Posterior vena cava (tissue), 2 donors: Measurements from ENCODE around the gene JAKMIP3. TPM values are rescaled to one million over a fixed set of nuclear protein-coding genes. Genes with fewer than 3 reads are reported as not detected.

Experiments
- DNase-seq: peaks from one replicate; pipeline ENCODE4 v3.0.0-alpha.2; 2020; ENCODE audit warnings: low spot score
- intact Hi-C, 2 donors: fragments of 100-400 bp; cut with DNase I; formaldehyde crosslinking; loops; one replicate each; pipeline versions ENCODE4 v1.14.1 to v1.14.2; 2022 to 2023
- total RNA-seq, 2 donors: library from RNA; stranded (reverse); fragmentation: NEBNext Ultra II Directional; extraction: Animal tissue kit (Norgen Biotek cat#: 25700); gene quantifications; one replicate each; pipeline ENCODE4 v1.2.1, GENCODE V29; 2021
- donor health status: DM: yes; HTN: yes; CAD: no.
- donor health status: DM: yes; HTN: yes; CAD: no.

Gene JAKMIP3
- total RNA-seq, 2 donors from 2014 or later = 0.60 to 0.62 TPM

- DNase-seq = peak; percentile 58
- intact Hi-C loops = no loop called here
These were observed 39.7 kb downstream of the JAKMIP3 start for GRCh38 chr10:132105302-132105995.

DNA sequence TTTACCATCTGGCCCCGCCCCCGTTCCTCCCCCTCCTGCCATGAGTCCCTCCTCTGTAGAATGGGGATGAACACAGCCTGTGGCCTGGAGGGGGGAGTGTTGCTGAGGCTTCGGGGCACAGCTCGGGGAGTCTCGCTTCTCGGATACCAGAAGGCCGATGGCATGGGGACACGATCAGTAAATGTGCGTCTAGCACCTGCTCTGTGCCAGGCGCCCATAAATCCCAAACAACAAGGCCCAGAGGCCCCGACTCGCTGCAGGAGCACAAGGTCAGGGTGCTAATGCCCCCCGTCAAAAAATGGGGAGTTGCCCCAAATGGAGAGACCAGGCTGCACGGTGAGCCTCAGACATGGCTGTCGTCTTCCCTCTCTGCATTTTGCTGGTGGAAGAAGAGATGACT, 40.7 kb downstream of the JAKMIP3 start:
- DNase-seq = peak; percentile 49
- intact Hi-C loops = no loop called here

- peak; percentile 64 for DNase-seq
- intact Hi-C loops = no loop called here
These were observed 41.6 kb downstream of the JAKMIP3 start for GRCh38 chr10:132107186-132107948.

DNA sequence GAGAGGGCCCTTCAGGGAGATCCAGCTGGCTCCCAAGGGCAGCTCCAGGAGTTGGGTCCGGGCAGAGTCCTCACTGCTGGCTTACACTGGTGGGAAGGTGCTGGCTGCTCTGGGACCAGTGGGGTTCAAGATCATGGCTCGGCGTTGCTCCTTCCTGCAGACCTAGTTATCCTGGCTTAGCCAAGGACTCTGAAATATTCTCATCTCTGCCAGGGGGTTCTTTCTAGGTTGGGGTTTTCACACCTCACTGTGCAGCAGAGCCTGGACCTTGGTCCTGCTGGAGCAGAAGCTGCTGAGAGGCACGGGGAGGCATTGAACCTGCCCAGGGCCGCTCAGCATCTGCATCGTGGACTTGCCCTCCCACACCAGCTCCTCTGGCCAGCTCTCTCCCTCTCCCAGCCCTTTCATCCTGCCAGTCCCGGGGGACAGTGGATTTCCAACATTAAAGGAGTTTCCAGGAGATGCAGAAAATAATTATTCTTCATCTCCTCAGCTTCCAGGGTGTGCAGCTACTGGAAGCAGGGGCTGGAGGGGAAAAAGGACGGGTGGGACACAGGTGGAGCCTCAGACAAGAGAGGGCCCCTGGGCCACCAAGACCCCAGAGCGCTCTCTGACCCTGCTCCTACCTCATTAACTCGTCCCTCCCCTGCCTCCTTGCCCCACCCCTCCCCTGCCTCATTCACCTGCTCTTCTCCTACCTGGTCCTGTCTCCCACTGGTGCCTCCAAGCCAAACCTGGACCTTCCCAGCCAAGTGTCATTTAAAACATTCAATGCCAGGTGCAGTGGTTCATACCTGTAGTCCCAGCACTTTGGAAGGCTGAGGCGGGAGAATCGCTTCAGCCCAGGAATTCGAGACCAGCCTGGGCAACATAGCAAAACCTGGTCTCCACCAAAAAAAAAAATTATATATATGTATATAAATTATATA, 42.5 kb downstream of the JAKMIP3 start:
- intact Hi-C loops = no loop called here
- DNase-seq = peak; percentile 28

DNA sequence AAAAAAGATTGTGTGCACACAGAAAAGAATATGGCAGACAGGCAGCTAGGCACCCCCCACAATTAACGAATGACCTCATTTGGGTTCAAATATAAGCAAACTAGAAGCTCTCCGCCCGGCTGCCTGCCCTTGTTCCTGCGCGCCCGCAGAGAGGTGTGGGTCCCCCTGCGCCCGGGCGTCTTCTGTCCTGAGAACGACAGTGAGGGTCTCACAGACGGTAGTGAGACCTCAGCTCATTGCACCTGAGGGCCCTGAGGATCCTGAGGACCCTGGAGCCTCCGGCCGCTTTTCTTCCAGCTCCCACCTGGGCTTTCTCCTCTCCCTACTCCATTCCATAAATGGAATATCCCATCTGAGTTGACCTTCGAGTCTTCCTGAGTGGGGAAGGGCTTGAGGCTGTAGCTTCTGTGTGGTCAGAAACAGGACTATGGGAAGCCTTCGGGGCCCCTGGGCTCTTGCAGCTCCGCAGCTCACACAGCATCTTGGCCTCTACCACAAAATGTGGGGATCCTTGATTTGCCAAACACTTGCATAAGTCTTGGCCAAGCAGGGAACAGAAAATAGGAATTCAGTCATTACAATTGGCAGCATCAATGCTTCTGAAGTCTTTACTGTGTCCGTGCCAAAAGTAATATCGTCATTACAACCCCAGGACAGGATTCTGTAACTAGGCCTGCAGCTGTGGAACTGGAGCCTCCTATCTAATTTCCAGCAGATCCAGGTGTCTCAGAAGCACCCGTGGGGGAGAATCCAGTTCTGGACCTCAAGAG, 43.8 kb downstream of the JAKMIP3 start:
- peak; percentile 78 for DNase-seq
- intact Hi-C loops = no loop called here

DNA sequence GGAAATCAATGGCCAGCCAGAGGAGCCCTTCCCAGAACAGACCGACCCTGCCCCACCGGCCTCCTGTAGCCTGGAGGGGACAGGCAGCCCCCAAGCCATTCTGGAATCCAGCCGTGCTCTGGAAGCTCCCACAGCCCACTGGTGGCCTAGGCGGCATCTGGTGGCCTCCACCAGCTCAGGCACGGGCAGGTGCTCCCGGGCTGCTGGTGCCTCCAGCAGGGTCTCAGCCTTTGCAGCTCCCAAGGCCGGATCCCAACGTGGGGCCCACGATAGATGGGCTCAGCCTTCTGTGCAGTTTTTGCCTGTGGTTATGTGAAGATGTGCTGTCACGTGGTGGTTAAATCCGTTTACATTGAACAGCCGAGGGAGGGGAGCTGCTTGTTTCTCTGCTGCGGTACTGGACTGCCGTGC, 44.4 kb downstream of the JAKMIP3 start:
- intact Hi-C loops = no loop called here
- DNase-seq = peak; percentile 81

DNA sequence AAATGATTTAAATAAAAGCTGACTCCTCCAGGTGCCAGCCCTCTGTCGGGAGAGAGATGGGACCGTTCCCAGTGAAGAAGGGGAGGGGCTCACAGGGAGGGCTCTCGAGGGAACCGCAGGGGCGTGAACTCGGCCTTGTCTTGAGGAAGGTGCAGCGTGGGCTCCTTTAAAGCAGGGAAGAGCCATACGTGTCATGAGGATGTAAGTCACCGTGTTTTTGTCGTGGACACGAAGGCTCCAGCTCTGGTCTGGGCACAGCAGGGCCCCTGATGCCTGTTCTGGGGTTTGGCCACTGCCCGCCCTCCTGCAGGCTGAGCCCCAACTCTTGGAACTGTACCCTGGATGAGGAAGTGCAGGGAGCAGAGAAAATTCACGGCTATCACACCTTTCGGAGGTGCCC, 45.0 kb downstream of the JAKMIP3 start:
- intact Hi-C loops = no loop called here

DNA sequence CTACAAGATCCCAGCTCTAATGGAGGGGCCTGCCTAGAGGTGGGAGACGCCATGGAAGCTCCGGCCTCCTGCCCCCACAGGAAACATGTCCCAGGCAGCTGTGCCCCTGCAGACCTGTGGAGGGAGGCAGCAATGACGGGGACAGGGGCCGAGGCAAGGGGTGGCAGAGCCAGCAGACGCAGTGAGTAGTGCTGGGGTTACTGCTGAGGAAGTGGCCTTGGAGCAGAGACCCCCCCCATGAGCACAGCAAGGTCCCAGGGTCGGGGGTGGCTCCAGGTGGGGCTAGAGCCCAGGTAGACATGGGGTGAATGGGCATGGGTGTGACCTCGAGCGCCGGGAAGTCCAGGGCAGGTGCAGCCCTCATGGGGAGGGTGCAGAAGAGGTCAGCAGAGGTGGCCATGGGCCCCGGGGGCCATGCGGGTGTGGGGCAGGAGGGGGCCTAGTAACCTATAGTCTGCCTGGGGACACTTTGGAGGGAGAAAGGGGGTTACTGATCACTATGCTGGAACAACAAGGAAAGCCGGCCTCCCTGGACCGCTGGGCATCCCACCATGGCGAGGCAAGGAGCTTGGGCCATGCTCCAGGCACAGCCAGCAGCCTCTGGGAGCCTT, 45.5 kb downstream of the JAKMIP3 start:
- intact Hi-C loops = no loop called here
- peak; percentile 74 for DNase-seq

More for the DNA sequence above, 45.0 kb downstream of the JAKMIP3 start:
- peak; percentile 74 for DNase-seq

GRCh38 chr10:132111871-132112341, 46.2 kb downstream of the JAKMIP3 start:
- intact Hi-C loops = no loop called here
- peak; percentile 72 for DNase-seq

- peak; percentile 53 for DNase-seq
- intact Hi-C loops = no loop called here
These were observed 46.9 kb downstream of the JAKMIP3 start for GRCh38 chr10:132112611-132113010.

DNA sequence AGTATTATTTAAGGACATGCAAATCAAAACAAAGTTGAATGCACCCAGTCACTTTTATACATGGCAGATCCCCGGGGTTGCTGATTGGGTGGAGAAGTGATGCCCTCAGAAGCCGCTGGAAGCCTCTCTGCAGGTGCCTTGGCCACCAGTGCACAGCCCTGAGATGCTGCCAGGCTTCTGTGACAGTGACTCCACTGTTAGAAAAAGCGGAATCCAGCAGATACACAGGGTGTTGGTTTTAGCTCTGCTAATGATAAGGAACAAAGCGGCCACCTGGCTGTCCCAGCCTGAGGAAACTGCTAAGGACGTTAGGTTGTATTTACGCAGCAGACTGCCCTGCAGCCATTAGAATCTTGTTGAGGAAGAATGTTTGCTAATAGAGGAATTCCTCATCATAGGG, 47.5 kb downstream of the JAKMIP3 start:
- peak; percentile 56 for DNase-seq
- intact Hi-C loops = no loop called here

GRCh38 chr10:132113766-132114365, 48.1 kb downstream of the JAKMIP3 start:
- peak; percentile 36 for DNase-seq
- intact Hi-C loops = no loop called here

DNA sequence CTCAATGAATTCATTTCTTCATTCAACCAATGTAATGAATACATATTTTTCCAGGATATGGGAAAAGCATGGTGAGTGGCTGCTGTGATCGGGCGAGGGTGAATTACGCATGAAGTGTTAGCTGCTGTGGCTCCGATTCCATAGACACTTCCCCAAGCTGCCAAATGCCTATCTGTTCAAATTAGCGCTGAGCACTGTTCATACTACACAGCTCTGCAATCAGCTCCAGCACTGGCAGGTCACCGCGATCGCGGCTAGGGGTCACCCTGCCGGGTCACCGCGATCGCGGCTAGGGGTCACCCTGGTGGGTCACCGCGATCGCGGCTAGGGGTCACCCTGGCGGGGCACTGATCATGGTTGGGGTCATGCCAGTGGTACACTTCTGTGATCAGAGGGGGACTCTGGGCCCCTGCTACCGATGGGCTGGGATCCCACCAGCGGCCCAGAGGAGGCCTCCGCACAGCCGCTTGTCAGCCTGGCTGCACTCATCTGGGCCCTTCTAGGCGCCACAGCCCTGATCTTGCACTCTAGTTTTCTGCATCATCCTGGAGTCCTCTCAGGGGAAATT, 49.3 kb downstream of the JAKMIP3 start:
- intact Hi-C loops = no loop called here
- DNase-seq = peak; percentile 51

Other genes with a start within 250 kb of the JAKMIP3 start
- gene PPP2R2D, start 164.9 kb upstream of the JAKMIP3 start, total RNA-seq = 10 to 100 TPM; 23.5 to 23.7 TPM
- gene BNIP3, start 84.0 kb upstream of the JAKMIP3 start, total RNA-seq = 10 to 100 TPM; 20.1 to 26.8 TPM
- 1 to 10 TPM; 1.4 to 2.1 TPM for gene DPYSL4, start 121.0 kb downstream of the JAKMIP3 start, total RNA-seq
- gene STK32C, start 242.0 kb downstream of the JAKMIP3 start, total RNA-seq = 1 to 10 TPM; 6.3 to 9.7 TPM